GM18951 (cell line): ENCODE data around the gene ZNF225.
"Not testable (repeated sequence)": the region's sequence is repeated elsewhere in the genome, so short reads cannot be mapped to it uniquely, and the experiment has no call there.

Experiments
- POLR2A ChIP-seq: IDR thresholded peaks from 4 replicates; pipeline ENCODE4 v1.6.1; 2011; ENCODE audit warnings: mild to moderate bottlenecking; ENCODE audit not compliant: insufficient read length, insufficient read depth; ENCODE audit errors: extremely low read depth
- in situ Hi-C: fragments of 300-500 bp; cut with MboI; formaldehyde crosslinking; loops from one replicate; pipeline ENCODE4 v1.12.0; 2022; ENCODE audit warnings: low sequenced_read_pairs, mixed read lengths, inconsistent platforms; ENCODE audit not compliant: unreplicated experiment

ZNF225 gene

DNA sequence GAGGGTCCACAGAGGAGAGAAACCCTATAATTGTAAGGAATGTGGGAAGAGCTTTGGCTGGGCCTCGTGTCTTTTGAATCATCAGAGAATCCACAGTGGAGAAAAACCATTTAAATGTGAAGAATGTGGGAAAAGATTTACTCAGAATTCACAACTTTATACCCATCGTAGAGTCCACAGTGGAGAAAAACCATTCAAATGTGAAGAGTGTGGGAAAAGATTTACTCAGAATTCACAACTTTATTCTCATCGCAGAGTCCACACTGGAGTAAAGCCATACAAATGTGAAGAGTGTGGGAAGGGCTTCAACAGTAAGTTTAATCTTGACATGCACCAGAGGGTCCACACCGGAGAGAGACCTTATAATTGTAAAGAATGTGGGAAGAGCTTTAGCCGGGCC is 18.8 kb downstream of the ZNF225 start:
- TF ChIP-seq POLR2A = no peak

DNA sequence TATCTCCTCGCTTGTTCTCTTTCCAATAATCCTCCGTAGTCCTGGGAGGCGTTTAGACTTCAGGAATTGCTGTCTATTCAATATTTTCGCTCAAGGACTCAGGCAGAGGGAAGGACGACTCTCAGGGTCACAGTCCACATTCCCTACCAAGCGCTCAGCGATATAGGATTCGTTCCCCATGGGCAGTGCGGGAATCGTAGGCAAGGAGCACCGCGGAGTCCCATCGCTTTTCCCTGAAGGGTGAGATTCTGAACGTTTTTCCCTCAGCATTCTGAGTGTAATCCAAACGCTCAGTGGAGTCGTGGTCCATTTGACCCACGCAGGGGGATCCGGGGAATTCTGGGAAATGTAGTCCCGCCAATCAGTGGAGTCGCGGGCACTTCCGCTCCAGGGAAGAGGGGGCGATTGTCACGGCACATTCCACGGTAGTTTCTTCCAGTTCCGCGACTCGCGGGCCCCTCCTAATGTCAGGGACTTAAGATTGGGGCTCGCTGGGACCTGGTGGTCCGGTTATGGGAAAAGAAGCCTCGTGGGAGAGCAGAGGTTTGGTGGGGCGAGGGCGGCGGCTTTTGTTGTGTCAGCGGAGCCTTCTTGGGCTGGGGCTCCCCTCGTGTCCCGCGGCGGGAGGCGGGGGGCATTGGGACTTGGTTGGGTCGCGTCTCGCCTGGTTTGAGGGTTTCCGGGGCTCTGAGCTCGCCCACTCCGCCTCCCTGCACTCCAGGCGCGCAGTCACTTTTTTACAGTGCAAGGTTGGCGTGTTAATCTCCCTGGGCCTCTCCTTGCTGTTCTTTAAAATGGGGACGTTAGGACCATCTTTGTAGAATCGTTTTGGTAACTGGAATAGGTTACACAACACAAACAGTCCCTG is 28.2 kb downstream of the ZNF225 start, which contains the start of gene ZNF234:
Gene ZNF234 (plus strand): TSS at position 364 of the 868 bp plus-strand sequence. CDS start 3,079 bp downstream, outside the sequence.
- in situ Hi-C loops = no loop called here

More for the DNA sequence above, 18.8 kb downstream of the ZNF225 start:
- in situ Hi-C loops = no loop called here

DNA sequence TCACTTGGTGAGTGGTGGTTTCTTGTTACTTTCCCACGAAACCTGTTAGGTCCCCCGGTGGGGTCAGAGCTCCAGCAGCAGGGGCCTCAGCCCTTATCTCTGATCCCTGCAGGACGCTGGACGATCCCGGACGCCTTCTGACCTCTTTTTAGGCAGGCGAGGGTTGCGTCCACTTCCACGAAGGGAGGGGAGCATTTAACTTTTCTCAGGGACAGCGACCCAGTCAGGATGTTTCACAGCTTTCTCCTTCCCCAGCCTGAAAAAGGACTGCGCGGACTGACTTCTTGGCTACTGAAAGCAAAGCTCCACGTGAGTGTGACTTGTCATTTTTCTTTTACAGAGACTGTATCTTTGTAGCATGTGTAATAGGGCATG is 28.8 kb downstream of the ZNF225 start:
- in situ Hi-C loops = no loop called here
- no peak for TF ChIP-seq POLR2A

More for the DNA sequence above, 28.2 kb downstream of the ZNF225 start, which contains the start of gene ZNF234:
- TF ChIP-seq POLR2A = peak; percentile 65

DNA sequence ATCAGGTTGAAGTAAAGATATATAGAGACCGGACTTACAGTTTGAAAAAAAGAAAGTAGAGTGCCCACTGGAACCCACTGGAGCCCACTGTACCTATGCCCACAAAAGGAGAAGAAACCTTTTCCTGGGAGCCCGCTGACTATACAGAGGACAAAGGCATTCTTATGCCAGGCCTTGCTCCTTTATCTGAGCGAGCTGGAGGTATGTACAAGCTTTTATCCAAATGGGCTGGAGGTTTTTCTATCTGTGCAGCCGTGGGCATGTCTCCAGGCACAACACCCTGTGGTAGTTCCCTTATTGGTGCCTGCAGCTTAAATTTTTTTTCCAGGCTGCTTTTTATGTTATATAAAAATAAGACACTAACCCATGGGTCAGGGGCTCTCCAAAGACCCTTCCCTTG is 36.6 kb downstream of the ZNF225 start:
- no peak for TF ChIP-seq POLR2A
- in situ Hi-C loops = no loop called here

DNA sequence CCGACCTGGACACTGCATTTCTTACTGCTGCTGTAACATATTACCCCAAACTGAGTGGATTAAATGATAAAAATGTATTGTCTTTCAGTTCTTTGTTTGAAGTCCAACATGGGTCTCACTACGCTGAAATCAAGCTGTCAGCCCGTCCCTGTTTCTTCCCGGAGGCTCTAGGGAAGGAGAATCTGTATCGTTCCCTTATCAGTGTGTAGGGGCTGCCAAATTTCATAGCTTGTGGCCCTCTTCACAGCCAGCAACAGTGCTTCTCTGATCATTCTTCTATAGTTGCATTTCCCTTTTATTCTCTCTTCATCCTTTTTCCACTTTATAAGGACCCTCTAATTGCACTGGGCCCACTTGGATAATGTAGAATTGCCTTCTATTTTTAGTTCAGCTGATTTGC is 38.3 kb downstream of the ZNF225 start:
- in situ Hi-C loops = no loop called here

DNA sequence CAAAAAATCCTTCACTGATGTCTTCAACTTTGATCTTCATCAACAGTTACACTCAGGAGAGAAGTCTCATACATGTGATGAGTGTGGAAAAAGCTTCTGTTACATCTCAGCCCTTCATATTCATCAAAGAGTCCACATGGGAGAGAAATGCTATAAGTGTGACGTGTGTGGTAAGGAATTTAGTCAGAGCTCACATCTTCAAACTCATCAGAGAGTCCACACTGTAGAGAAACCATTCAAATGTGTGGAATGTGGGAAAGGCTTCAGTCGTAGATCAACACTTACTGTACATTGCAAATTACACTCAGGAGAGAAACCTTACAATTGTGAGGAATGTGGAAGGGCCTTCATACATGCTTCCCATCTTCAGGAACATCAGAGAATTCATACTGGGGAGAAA is 43.3 kb downstream of the ZNF225 start:
- in situ Hi-C loops = no loop called here
- TF ChIP-seq POLR2A = no peak

More for the DNA sequence above, 38.3 kb downstream of the ZNF225 start:
- no peak for TF ChIP-seq POLR2A

DNA sequence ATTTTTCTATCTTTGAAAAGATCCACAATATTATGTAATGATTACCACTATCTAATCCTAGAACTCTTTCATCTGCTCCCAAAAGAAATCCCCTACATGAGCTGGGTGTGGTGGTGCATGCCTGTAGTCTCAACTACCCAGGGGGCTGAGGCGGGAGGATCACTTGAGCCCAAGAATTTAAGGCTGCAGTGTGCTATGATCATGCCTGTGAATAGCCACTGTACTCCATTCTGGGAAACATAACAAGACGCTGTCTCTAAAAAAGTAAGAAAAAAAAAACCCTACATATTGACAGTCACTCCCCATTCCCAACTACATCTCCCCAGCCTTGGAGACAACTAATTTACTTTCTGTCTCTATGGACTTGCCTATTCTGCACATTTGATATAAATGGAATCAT is 50.6 kb downstream of the ZNF225 start:
- in situ Hi-C loops = no loop called here
- TF ChIP-seq POLR2A = no peak

DNA sequence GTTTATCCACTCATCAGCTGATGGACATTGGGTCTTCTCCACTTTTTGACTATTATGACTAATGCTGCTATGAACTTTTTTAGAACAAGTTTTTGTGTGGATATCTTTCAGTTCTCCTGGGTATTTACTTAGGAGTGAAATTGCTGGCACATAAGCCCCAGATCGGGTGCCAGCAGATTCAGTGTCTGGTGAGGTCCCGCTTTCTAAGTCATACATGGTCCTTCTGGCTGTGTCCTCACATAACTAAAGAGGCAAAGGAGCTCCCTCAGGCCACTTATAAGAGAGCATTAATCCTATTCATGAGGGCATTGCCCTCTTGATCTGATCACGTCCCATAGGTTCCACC is 51.1 kb downstream of the ZNF225 start:
- in situ Hi-C loops = no loop called here
- TF ChIP-seq POLR2A = no peak

DNA sequence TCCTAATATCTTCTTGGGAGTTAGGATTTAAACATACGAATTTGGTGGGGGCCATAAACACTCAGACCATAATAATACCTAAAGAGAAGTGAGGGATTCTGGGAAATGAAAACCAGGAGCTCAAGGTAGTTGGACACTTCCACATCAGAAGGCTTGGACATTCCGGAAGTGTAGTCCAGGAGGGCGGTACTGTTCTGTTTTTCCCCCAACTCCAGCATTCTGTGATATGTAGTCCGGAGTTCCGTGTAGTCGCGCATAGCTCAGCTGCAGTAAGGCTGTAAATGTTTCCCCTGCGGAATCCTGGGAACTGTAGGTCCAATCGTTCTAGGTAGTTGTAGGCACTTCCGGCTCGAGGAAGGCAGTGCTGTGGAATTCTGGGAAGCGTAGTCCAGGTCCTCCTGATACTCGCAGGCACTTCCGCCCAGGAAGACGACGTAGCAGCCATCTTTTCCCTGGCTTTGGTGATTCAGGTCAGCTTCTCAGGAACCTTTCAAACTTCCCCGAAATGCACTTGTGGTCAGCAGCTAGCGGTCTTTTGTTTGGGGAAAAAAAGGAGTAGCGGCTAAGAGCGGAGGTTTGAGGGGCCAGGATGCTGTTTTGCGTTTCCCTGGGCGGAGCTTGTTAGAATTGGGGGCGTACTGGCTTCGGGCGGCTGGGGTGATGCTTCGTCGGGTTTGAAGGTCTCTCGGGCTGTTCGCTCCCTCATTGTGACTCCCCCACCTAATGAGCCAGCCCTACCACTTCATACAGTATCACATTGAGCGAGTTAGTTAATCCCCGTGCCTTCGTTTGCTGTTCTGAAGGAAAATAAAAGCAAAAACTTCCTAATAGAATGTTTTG is 51.7 kb downstream of the ZNF225 start, which contains the start of gene ZNF226:
Gene ZNF226 (plus strand): TSS at position 428 of the 840 bp plus-strand sequence. CDS start 4,981 bp downstream, outside the sequence.
- peak; percentile 68 for TF ChIP-seq POLR2A
- in situ Hi-C loops = no loop called here

DNA sequence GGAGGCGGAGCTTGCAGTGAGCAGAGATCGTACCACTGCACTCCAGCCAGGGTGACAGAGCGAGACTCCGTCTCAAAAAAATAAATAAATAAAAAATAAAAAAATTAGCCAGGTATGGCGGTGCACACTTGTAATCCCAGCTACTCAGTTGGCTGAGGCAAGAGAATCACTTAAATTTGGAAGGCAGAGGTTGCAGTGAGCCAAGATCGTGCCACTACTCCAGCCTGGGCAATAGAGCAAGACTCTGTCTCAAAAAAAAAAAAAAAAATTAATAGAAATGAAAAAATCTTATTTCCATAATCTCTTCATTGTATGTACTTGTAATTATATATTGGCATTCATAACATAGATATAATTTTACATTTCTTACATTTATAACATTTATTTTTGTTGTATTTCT is 57.5 kb downstream of the ZNF225 start:
- in situ Hi-C loops = not testable (repeated sequence)

DNA sequence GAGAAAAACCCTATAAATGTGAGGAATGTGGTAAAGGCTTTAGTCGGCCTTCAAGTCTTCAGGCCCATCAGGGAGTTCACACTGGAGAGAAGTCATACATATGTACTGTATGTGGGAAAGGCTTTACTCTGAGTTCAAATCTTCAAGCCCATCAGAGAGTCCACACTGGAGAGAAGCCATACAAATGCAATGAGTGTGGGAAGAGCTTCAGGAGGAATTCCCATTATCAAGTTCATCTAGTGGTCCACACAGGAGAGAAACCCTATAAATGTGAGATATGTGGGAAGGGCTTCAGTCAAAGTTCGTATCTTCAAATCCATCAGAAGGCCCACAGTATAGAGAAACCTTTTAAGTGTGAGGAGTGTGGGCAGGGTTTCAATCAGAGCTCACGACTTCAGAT is 63.4 kb downstream of the ZNF225 start:
- in situ Hi-C loops = no loop called here
- TF ChIP-seq POLR2A = no peak

DNA sequence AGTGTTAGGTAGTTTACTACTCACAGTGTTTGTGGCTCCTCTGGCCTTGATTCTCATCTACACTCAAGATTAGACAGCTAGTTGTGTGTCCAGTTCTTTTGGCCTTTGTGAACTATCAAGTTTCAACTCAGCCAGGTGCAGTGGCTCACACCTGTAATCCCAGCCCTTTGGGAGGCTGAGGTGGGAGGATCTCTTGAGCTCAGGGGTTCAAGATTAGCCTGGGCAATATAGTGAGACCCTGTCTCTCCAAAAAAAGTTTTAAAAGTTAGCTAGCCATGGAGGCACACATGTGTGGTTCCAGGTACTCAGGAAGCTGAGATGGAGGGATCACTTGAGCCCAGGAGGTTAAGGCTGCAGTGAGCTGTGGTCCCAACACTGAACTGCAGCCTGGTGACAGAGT is 67.8 kb downstream of the ZNF225 start:
- in situ Hi-C loops = no loop called here
- no peak for TF ChIP-seq POLR2A

DNA sequence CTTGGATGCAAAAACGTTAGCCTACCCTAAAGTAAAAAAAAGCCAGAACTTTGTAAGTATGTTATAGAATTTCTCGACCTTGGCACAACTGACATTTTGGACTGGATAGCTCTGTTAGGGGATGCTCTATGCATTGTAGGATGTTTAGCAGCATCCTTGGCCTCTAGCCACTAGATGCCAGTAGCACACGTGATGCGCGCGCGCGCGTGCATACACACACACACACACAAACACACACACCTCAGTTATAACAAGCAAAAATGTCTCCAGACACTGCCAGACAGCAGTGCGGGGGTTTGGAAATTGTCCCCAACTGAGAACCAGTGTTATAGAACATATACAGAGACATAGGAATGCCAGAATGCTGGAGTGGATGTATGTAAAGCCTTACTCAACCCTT is 68.9 kb downstream of the ZNF225 start:
- in situ Hi-C loops = no loop called here
- no peak for TF ChIP-seq POLR2A
